Ecto neural progenitor cell (in vitro differentiated cells): ENCODE data around the gene IQGAP2.
"Not testable (repeated sequence)": the region's sequence is repeated elsewhere in the genome, so short reads cannot be mapped to it uniquely, and the experiment has no call there.

Experiments used
- DNase-seq: peaks from one replicate; pipeline ENCODE4 v3.0.0-alpha.2; 2018; ENCODE audit warnings: low spot score

Gene IQGAP2

DNA sequence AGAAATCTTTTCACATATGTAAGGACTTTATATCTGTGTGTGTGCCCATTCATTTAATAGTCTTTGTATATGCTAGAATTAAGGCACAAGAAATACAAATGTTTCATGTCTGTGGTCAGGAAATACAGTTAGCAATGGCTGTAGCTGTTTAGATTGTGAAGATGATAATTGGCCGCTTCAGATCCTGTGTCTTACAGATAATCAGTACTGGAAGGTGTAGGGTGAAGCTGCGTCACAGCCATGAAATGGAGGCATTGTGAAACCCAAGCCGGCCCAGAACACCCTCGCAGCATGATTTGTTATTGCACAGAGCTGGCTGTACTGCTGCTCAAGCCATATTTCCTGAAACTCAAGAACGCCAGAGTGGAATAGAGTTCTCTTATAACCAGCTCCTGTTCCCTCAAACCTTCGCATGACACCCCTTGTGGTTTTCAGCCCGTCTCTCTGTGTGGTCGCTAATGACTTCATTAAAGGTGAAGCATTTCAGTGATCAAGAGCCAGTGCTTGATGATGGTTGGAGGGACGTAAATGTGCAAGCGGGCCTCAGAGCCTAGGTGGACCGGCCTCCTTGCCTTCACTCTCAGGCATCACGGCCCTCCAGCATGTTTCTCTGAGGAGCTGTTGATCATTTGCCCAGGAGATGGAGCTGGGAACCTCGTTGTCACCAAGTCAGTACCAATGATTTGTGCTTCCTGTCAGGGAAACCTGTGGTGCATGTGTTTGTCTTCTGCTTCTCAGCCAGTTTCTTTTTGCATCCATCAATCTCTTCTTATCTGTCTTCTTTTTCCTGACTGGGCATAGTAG lies 140.0 kb downstream of the IQGAP2 start:
- DNase-seq, result no peak

GRCh38 chr5:76544268-76544926 lies 141.3 kb downstream of the IQGAP2 start:
- no peak for DNase-seq

GRCh38 chr5:76545184-76545583 lies 142.1 kb downstream of the IQGAP2 start:
- no peak for DNase-seq

DNA sequence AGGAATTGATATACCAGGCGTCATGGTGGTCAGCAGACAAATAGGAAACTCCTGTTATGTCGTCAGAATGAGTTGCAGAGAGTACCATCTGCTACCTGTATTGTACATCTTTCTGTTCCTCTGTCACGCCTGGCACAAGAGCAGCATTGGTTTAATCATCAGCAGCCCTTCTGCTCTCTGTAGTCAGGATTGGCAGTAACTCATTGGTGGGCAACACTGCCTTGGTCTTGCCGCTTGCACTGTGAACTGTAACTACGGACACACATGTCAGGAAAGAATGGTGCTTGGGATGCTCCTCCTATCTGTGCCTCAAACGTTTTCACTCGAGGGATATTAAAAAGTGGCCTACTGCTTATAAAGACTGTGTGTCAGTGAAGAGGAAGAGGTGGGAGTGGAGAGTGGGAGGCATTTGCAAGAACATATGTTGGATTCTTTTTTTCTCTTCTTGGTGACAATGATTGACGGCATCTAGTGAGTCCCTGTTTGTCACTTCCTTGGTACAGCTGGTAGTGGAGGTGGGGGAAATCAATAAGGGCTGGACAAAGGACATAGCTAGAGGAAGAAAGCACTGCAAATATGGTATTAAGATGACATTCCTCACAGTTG lies 143.5 kb downstream of the IQGAP2 start:
- no peak for DNase-seq

- no peak for DNase-seq
Observed at GRCh38 chr5:76547242-76547890, 144.3 kb downstream of the IQGAP2 start.

DNA sequence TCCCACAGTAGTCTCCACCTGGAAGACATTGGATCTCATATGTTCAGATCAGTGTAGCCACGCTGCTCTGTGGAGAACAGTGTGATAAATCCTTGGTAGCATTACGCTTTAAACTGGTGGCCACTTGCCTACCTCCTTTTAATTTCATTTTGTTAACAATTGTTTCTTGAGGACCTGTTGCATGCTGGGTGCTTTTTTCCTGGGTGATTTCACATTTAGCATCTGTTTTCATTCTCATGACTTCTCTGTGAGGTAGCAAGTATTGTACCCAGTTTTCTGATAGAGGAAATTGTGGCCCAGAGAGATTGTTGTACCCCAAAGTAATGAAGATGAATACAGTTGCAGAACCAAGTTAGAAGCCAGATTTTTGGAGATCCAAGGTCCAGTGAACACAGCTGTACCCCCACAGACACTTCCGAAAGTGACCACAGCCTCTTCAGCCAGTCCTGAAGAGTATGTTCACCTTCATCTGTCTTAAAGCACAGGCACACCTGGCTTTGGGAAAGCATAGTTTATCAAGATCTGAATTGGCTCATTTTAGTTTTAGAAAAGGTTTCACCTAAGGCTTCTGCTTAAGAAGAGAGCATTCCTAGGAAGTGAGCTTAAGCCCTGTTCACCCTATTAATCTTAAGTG lies 144.9 kb downstream of the IQGAP2 start:
- no peak for DNase-seq

DNA sequence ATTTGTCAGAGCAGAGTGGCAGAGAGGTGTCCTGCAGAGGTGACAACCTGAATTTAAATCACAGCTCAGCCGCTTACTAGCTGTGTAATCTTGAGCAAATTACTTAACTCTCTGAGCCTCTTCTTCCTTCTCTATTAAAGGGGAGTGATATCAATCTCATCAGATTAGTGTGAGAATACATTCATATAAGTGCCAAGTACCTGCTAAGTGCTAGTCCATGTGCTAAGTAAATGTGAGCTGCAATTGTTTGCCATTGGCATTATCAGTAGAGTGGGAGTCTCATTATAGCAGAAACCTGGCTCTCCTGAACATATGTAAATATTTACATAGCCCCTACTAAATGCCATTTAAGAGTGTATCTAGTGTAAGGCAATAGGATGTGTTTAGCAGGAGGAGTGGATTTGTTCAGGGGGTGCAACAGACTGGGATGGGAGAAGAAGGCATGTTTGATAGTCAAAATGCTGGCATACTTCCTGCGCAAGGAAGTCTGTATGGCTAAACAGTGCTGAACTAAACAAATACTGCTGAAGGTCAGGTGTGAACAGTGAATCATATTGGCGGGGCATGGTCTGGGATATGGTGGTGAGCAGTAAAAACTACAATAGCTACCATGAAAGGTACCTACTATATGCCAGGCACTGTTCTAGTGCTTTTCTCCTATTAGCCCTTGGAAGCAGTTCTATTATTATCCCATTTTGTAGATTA lies 145.6 kb downstream of the IQGAP2 start:
- no peak for DNase-seq

DNA sequence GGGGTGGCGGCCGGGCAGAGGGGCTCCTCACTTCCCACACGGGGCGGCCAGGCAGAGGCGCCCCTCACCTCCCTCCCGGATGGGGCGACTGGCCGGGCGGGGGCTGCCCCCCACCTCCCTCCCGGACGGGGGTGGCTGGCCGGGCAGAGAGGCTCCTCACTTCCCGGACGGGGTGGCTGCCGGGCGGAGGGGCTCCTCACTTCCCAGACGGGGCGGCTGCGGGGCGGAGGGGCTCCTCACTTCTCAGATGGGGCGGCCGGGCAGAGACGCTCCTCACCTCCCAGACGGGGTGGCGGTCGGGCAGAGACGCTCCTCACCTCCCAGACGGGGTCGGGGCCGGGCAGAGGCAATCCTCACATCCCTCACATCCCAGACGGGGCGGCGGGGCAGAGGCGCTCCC lies 147.8 kb downstream of the IQGAP2 start:
- DNase-seq, result not testable (repeated sequence)

GRCh38 chr5:76552546-76552945 lies 149.5 kb downstream of the IQGAP2 start:
- no peak for DNase-seq

- DNase-seq, result no peak
Observed at GRCh38 chr5:76553251-76553650, 150.2 kb downstream of the IQGAP2 start.

- DNase-seq, result no peak
Observed at GRCh38 chr5:76555114-76555513, 152.0 kb downstream of the IQGAP2 start.

DNA sequence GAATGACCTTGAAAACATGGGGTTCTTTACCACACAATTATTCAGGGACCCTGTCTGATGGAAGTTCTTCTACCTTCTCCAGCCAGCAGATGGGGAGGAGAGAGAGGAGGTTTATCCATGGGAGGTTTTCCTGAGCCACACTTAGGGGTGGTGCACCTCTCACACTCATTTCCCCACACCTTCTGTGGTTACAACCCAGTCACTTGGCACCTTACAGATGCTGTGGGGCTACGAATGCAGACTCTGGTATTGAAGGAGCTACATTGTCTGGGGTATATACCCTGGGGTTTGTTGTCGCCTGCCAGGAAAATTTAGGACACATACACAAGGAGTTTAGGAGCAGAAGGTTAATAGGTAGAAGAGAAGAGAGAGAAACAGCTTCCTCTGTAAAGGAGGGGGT lies 152.6 kb downstream of the IQGAP2 start:
- no peak for DNase-seq

DNA sequence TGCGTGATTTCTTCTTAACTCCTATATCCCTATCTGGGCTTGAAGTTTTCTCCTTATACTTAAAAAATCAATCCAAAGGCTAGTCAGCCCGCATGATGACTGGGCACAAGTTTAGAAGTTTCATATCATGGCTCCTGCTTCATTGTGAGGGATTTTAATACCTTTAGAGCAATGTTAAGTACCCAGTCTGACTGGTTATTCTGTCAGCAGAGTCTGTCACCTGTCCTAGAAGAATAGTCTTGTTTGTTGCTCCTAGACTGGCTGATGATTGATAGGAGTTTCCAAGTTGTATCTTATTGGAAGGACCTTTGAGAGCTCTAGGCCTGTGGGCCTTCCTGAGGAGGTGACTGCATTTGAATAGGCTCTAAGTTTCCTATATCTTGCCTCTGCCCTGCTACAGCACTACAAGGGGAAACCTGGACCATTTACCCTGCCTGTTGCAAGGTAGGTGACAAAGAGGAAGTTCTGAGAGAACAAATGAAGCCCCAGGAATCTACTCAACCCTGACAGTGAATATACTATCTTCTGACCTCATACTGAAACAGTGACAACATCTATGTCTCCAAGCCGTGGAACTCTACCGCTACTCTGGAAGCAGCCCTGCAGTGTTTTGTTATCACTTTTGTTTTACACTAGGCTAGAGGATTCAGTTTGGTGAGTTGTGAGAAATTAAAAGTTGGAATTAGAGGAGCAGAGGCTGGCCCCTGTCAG lies 153.6 kb downstream of the IQGAP2 start:
- DNase-seq, result no peak

DNA sequence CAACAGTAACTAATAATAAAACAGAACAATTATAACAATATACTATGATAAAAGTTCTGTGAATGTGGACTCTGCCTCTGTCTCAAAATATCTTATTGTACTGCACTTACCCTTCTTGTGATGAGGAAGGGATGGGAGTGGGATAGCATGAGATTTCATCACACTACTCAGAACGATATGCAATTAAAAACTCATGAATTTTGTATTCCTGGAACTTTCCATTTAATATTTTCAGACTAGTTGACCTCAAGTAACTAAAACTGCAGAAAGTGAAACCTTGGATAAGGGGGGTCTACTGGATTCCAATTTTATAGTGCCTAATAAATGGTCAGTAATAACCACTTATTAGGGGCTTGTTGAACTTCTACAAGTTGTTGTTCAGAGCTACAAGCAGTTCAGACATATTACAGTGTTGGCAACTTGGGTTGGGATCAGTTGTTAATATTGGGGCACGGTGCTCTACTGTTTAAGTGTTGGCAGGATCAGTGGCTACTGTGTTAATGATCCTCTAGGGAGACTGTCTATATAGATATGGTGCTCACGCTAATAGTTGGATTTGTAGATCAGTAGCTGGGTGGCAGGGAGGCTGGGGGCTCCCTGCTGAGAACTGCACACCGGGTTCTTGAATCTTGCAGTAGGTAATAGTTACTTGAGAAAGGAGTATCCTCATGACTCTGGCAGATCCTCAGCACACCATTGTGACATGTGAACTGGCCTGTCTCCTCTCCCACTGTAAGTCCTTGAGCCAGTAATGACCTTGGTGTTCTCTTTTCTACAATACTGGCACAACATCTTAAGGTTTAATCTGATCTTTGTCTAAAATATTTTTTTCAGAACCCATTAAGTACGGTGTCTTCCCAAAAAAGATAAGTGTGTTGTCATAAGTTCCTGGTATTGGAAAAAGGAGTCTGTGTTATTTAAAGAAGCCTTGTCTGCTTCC lies 158.1 kb downstream of the IQGAP2 start:
- no peak for DNase-seq

GRCh38 chr5:76561959-76562358 lies 158.9 kb downstream of the IQGAP2 start:
- DNase-seq, result no peak

GRCh38 chr5:76565009-76565408 lies 161.9 kb downstream of the IQGAP2 start:
- no peak for DNase-seq

- DNase-seq, result no peak
Observed at GRCh38 chr5:76570153-76570552, 167.1 kb downstream of the IQGAP2 start.

- DNase-seq, result no peak
Observed at GRCh38 chr5:76571559-76571958, 168.5 kb downstream of the IQGAP2 start.

GRCh38 chr5:76576450-76576849 lies 173.4 kb downstream of the IQGAP2 start:
- DNase-seq, result no peak

GRCh38 chr5:76576996-76577395 lies 173.9 kb downstream of the IQGAP2 start:
- DNase-seq, result no peak
